ENCODE results near the gene DUSP22.

Gene DUSP22

GRCh38 chr6:391559-392440 is 99.5 kb downstream of the DUSP22 start, which contains the start of gene IRF4:
TSS of gene IRF4 (plus strand) at chr6:391752. CDS start at chr6:393153, 1,401 bp downstream.
- Histone ChIP-seq H3K9me3 (no peaks in the 10 kb centered on the region), H3K27ac (no peak within 1 kb of the TSS), H3K27me3 (peaks cover 100% of the 10 kb centered on the region), H3K4me3 (ENCODE audit: low read depth in 1 of 2, low read length in 1 of 2) (peak within 1 kb of the TSS; percentile 70 to 71), H3K4me1 (ENCODE audit: control insufficient read depth in 1 of 2, insufficient read depth in 1 of 2, low read depth in 1 of 2, low read length in 1 of 2) (peaks cover 24 to 27% of the 10 kb centered on the region in 2 experiments), H3K36me3 (no peaks in the 10 kb centered on the region)
- no peak for TF ChIP-seq CTCF (IDR thresholded peaks at IDR 0.05)

DNA sequence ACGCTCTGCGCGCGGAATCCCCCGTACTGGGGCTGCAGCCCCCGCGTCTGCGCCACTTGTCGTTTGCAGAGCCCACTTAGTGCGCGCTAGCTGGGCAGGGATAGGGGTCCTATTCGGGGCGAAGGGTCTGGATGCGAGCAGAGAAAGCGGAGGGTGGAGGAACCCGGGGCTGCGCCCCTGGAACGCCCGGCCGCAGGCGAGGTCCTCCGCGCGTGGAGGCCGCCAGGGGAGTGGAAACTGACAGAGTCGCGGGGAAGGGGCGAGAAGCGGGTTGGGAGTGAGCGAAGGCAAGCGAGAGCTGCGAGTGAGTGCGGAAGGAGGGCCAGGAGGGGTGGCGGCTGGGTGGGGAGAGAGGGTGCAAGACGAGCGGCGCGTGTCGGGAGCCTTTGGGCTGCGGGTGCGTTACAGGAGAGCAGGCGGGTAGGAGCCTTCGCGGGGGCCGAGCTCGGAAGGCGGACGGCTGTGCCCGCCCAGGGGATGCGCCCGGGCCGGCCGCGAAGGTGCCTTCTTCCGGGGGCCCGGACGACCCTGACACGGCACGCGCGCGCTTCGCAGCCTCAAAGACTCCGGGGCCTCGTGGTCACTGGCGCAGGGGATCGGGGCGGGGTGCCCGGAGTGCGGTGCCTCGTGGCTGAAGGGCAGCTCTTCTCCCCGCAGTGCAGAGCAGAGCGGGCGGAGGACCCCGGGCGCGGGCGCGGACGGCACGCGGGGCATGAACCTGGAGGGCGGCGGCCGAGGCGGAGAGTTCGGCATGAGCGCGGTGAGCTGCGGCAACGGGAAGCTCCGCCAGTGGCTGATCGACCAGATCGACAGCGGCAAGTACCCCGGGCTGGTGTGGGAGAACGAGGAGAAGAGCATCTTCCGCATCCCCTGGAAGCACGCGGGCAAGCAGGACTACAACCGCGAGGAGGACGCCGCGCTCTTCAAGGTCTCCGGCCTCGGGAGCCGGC is 100.4 kb downstream of the DUSP22 start:
- Histone ChIP-seq H3K27ac (no peak overlapping the region), H3K9me3 (no peaks in the 10 kb centered on the region), H3K4me3 (ENCODE audit: low read depth in 1 of 2, low read length in 1 of 2) (peak overlapping the region; percentile 70 to 71), H3K4me1 (ENCODE audit: control insufficient read depth in 1 of 2, insufficient read depth in 1 of 2, low read depth in 1 of 2, low read length in 1 of 2) (peaks cover 24 to 27% of the 10 kb centered on the region in 2 experiments), H3K27me3 (peaks cover 100% of the 10 kb centered on the region), H3K36me3 (no peaks in the 10 kb centered on the region)
- TF ChIP-seq CTCF (IDR thresholded peaks at IDR 0.05): no peak

DNA sequence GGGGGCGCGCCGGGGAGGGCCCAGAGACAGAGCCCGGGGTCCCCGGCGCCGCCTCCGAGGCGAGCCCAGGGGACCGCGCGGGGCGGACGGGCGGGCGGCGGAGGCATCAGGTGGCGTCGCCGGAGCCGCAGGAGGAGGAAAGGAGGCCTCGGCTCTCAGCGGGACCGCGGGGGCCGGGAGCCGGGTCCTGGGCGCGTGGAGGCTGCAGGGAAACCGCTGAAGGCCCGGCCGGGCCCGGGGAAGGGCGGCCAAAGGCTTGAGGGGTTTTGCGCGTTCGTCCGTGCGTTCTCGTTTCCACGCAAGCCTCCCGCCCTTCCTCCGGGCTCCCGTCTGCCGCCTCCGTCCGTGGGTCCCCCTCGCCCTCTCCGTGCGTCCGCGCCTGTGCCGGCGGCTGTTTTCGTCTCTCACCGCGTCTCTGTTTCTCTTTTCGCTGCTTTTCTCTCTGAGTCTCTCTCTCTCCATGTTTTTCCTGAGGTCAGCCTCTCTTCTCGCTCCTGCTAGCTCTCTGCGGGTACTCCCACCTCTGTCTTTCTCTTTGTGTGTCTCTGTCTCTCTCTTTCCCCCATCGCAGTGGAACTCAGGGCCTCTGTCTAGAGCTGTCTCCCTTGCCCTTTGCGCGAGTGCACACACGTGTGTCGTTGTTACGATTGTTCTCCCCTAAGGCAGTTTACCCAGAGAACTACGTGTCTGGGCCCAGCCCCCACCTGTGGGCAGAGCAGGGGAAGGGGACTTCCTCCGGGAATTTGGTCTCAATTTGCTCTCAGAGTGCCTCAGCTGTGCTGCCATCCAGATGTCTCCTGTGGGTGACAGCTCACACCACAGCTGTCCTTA is 101.3 kb downstream of the DUSP22 start:
- Histone ChIP-seq H3K4me1 (ENCODE audit: control insufficient read depth in 1 of 2, insufficient read depth in 1 of 2, low read depth in 1 of 2, low read length in 1 of 2) (peaks cover 24 to 27% of the 10 kb centered on the region in 2 experiments), H3K36me3 (no peaks in the 10 kb centered on the region), H3K27me3 (peaks cover 100% of the 10 kb centered on the region), H3K9me3 (no peaks in the 10 kb centered on the region), H3K27ac (no peak overlapping the region), H3K4me3 (ENCODE audit: low read depth in 1 of 2, low read length in 1 of 2) (no peak overlapping the region)
- TF ChIP-seq CTCF (IDR thresholded peaks at IDR 0.05): no peak

DNA sequence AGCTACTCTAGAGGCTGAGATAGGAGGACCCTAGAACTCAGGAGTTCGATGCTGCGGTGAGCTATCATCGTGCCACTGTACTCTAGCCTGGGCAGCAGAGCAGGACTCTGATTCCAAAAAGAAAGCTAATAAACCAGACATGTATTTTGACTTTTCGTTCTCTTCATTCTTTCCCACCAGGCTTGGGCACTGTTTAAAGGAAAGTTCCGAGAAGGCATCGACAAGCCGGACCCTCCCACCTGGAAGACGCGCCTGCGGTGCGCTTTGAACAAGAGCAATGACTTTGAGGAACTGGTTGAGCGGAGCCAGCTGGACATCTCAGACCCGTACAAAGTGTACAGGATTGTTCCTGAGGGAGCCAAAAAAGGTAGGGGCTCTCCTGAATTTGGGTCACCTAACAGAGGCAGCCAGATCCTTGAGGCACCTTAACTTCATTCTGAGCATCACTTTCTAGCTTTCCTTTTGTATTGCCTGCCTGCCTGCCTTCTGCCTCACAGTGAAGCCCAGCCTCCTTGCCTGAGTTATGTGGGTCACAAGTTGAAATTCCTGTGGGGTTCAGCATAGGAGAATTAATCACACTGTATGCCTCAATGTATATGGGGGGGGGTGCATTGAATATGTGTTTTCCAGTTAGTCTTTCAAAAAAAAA is 102.5 kb downstream of the DUSP22 start:
- H3K27me3 ChIP-seq: peaks cover 100% of the 10 kb centered on the region
- no peak overlapping the region for H3K4me3 ChIP-seq (ENCODE audit: low read depth in 1 of 2, low read length in 1 of 2)
- no peaks in the 10 kb centered on the region for H3K9me3 ChIP-seq
- H3K36me3 ChIP-seq: no peaks in the 10 kb centered on the region
- H3K27ac ChIP-seq: no peak overlapping the region
- TF ChIP-seq CTCF (IDR thresholded peaks at IDR 0.05): no peak
- peaks cover 24 to 27% of the 10 kb centered on the region in 2 experiments for H3K4me1 ChIP-seq (ENCODE audit: control insufficient read depth in 1 of 2, insufficient read depth in 1 of 2, low read depth in 1 of 2, low read length in 1 of 2)
